Naive thymus-derived CD8-positive, alpha-beta T cell (primary cell): ENCODE results near the gene FILIP1L. TPM values are rescaled to one million over a fixed set of nuclear protein-coding genes. Genes with fewer than 3 reads are reported as not detected.
A peak's percentile ranks its signal among the peaks of the same experiment; 100 is the strongest.

Source experiments
- ATAC-seq, 2 donors: fragments of 150-1000 bp; cut with Tn5 transposase in 1 of 2; sonication (Bioruptor Pico), chemical (Tn5 transposase) in 1 of 2; 1 replicate in 1 of 2; 2 replicates in 1 of 2; pipeline ENCODE4 v1.10.0; 2021; ENCODE audit warnings: mild to moderate bottlenecking in 2 of 2, moderate library complexity in 2 of 2
- POLR2A ChIA-PET: fragments of 350-600 bp; sonication (Branson Sonifier 250); formaldehyde crosslinking; loops from one replicate; lab custom pipeline; 2021; ENCODE audit warnings: antibody characterized with exemption; lab: Charles Lee
- DNase-seq, 10 donors: peaks; one replicate each; pipeline versions ENCODE4 v3.0.0 to v3.0.0-alpha.2; 2020 to 2022
- H3K27ac Mint-ChIP-seq, 10 donors: one replicate each; pipeline ENCODE4 v1.8.0; 2020 to 2022; ENCODE audit warnings: mild to moderate bottlenecking in 10 of 10, mixed read lengths in 10 of 10, moderate library complexity in 4 of 10, inconsistent platforms in 1 of 10
- H3K27me3 Mint-ChIP-seq, 5 donors: one replicate each; pipeline ENCODE4 v1.8.0; 2021 to 2022; ENCODE audit warnings: mixed read lengths in 5 of 5
- H3K36me3 Mint-ChIP-seq, 3 donors: one replicate each; pipeline ENCODE4 v1.8.0; 2020 to 2022; ENCODE audit warnings: mixed read lengths in 3 of 3, mild to moderate bottlenecking in 2 of 3, inconsistent platforms in 1 of 3
- H3K4me1 Mint-ChIP-seq, 4 donors: one replicate each; pipeline ENCODE4 v1.8.0; 2021 to 2022; ENCODE audit warnings: mixed read lengths in 4 of 4
- H3K4me3 Mint-ChIP-seq, 10 donors: one replicate each; pipeline ENCODE4 v1.8.0; 2020 to 2022; ENCODE audit warnings: mild to moderate bottlenecking in 10 of 10, mixed read lengths in 10 of 10, moderate library complexity in 6 of 10, inconsistent platforms in 1 of 10
- H3K9me3 Mint-ChIP-seq, 9 donors: one replicate each; pipeline ENCODE4 v1.8.0; 2020 to 2022; ENCODE audit warnings: mixed read lengths in 9 of 9, mild to moderate bottlenecking in 3 of 9, inconsistent platforms in 1 of 9, moderate library complexity in 1 of 9
- polyA plus RNA-seq, 3 donors: library from polyadenylated mRNA; unstranded; fragments of 300-500 nt; fragmentation: Illumina TruSeq; gene quantifications; one replicate each; pipeline ENCODE4 v1.2.3, GENCODE V29; 2021
- total RNA-seq, 8 experiments: library from RNA in 2 of 8; stranded (reverse) in 2 of 8; gene quantifications; one replicate each; pipeline ENCODE4 v1.2.3 and lab custom pipeline; 2021 to 2026

The FILIP1L gene
- total and polyA plus RNA-seq, 5 experiments from 2014 or later = 0.14 to 0.41 (median 0.30) TPM; not detected in 1

DNA sequence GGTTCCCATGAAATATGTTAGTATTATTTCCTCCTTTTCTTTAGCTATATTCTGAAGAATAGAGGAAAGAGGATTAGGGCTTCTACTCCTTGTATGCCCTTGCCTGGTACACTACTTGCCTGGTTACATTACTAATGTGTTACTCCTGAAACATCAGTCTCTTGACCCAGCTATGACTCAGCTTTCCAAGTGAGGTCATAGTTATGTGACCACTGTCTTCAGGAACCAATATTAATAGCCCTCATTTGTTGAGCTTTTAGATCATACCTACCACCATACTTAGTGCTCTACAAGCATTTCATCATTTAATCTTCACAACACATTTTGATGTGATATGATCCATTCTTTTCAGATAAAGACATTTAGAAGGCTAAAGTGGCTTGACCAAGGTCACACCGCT is 236.3 kb downstream of the FILIP1L start:
- Mint-ChIP-seq H3K4me1 (peaks cover 0 to 29% (median 10%) of the 10 kb centered on the region in 4 donors), H3K4me3 (peak overlapping the region in 1 of 10 donors; percentile 4), H3K27ac (peak overlapping the region in 3 of 10 donors; percentile 2 to 38 (median 36)), H3K27me3 (no peaks in the 10 kb centered on the region), H3K36me3 (no peaks in the 10 kb centered on the region), H3K9me3 (no peaks in the 10 kb centered on the region)
- ATAC-seq (no peak), DNase-seq (no peak)
- POLR2A ChIA-PET = interaction anchor here (0.7 kb wide), 1 partner anchor 11 kb away, joined by 3 read pairs; no protein-coding TSS in a partner anchor

- no peaks in the 10 kb centered on the region for H3K27me3 Mint-ChIP-seq
- H3K27ac Mint-ChIP-seq = peak overlapping the region in 2 of 10 donors; percentile 55 to 69
- no peaks in the 10 kb centered on the region for H3K9me3 Mint-ChIP-seq
- H3K4me3 Mint-ChIP-seq = peak overlapping the region in 5 of 10 donors; percentile 56 to 82 (median 70)
- POLR2A ChIA-PET = interaction anchor here (0.7 kb wide), 1 partner anchor 12 kb away, joined by 3 read pairs; no protein-coding TSS in a partner anchor
- peaks cover 0 to 29% (median 9%) of the 10 kb centered on the region in 4 donors for H3K4me1 Mint-ChIP-seq
- ATAC-seq (no peak), DNase-seq (no peak)
- no peaks in the 10 kb centered on the region for H3K36me3 Mint-ChIP-seq
Observed at GRCh38 chr3:99877031-99877579, 237.2 kb downstream of the FILIP1L start.

GRCh38 chr3:99875929-99876841 is 238.1 kb downstream of the FILIP1L start:
- peak; percentile 58 to 78 (median 70) for DNase-seq
- POLR2A ChIA-PET = interaction anchor here (0.6 kb wide), 1 partner anchor 19 kb away, joined by 3 read pairs; no protein-coding TSS in a partner anchor
- H3K9me3 Mint-ChIP-seq = no peaks in the 10 kb centered on the region
- H3K27me3 Mint-ChIP-seq = no peaks in the 10 kb centered on the region
- H3K27ac Mint-ChIP-seq = peak overlapping the region in 9 of 10 donors; percentile 27 to 87 (median 73)
- ATAC-seq = peak; percentile 95 to 98
- H3K4me3 Mint-ChIP-seq = peak overlapping the region; percentile 76 to 88 (median 82)
- H3K36me3 Mint-ChIP-seq = no peaks in the 10 kb centered on the region
- H3K4me1 Mint-ChIP-seq = peaks cover 0 to 29% (median 9%) of the 10 kb centered on the region in 4 donors

GRCh38 chr3:99875581-99875928 is 238.7 kb downstream of the FILIP1L start:
- ATAC-seq = peak; percentile 28 to 34
- Mint-ChIP-seq H3K36me3 (no peaks in the 10 kb centered on the region), H3K4me3 (peak overlapping the region; percentile 76 to 88 (median 82))

GRCh38 chr3:99874237-99875002 is 239.9 kb downstream of the FILIP1L start:
- Mint-ChIP-seq H3K4me1 (peaks cover 0 to 29% (median 9%) of the 10 kb centered on the region in 4 donors), H3K27ac (no peak overlapping the region), H3K27me3 (peaks cover 0 to 2% (median 0%) of the 10 kb centered on the region in 5 donors), H3K4me3 (no peak overlapping the region), H3K36me3 (no peaks in the 10 kb centered on the region), H3K9me3 (no peaks in the 10 kb centered on the region)
- POLR2A ChIA-PET = no interaction called here
- ATAC-seq (no peak), DNase-seq (no peak)

More at GRCh38 chr3:99875581-99875928, 238.7 kb downstream of the FILIP1L start:
- H3K4me1 Mint-ChIP-seq = peaks cover 0 to 29% (median 9%) of the 10 kb centered on the region in 4 donors
- no peak for DNase-seq
- peaks cover 0 to 2% (median 0%) of the 10 kb centered on the region in 5 donors for H3K27me3 Mint-ChIP-seq
- H3K9me3 Mint-ChIP-seq = no peaks in the 10 kb centered on the region
- H3K27ac Mint-ChIP-seq = peak overlapping the region in 9 of 10 donors; percentile 14 to 85 (median 29)
- POLR2A ChIA-PET = no interaction called here

GRCh38 chr3:99873269-99874102 is 240.8 kb downstream of the FILIP1L start:
- Mint-ChIP-seq H3K36me3 (peaks cover 0 to 5% (median 3%) of the 10 kb centered on the region in 3 donors), H3K9me3 (no peaks in the 10 kb centered on the region), H3K27ac (no peak overlapping the region), H3K27me3 (peaks cover 0 to 2% (median 0%) of the 10 kb centered on the region in 5 donors), H3K4me3 (peak overlapping the region in 1 of 10 donors; percentile 20), H3K4me1 (peaks cover 0 to 29% (median 9%) of the 10 kb centered on the region in 4 donors)
- no peak for DNase-seq
- no peak for ATAC-seq
- POLR2A ChIA-PET = no interaction called here

- H3K4me1 Mint-ChIP-seq = peaks cover 0 to 33% (median 13%) of the 10 kb centered on the region in 4 donors
- no peak for ATAC-seq
- POLR2A ChIA-PET = no interaction called here
- H3K4me3 Mint-ChIP-seq = no peak overlapping the region
- peaks cover 0 to 2% (median 0%) of the 10 kb centered on the region in 5 donors for H3K27me3 Mint-ChIP-seq
- H3K36me3 Mint-ChIP-seq = peaks cover 0 to 5% (median 3%) of the 10 kb centered on the region in 3 donors
- no peak overlapping the region for H3K27ac Mint-ChIP-seq
- H3K9me3 Mint-ChIP-seq = no peaks in the 10 kb centered on the region
- no peak for DNase-seq
Observed at GRCh38 chr3:99872923-99873254, 241.4 kb downstream of the FILIP1L start.

DNA sequence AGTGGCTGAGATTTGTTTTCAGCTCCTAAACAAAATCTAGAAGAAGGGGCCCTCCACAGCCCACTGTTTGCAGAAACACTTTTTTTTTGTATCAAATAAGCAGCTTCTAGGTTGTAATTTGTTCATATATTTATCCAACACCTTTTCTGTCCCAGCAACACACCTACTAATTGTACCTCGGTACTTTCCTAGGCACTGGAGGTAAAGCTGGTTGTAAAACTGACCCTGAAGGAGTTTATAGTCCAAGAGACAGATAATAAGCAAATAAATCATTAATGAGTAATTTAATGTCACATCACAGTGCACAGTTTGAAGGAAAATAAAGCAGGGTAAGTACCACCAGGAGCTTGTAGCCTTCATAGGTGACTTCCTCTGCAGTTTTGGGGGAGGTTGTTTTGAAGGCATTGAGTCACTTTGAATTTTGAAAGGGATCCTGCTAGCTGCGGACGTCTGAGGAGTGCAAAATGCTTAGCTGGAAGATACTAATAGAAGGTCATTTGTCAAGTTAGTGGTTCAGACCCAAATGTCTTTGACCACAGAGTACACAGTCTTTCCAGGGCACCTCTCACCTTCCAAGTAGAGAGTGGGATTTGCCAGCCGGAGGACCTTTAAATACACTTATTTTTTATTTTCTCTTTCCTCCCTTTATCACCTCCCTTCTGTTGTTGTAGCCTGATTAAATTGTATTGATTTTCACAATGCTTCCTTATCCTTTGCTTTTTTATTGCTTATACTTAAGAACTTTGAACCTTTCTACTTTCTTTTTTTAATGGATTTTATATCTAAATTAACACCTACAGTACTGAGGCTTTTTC is 242.9 kb downstream of the FILIP1L start:
- ATAC-seq = no peak
- POLR2A ChIA-PET = no interaction called here
- H3K4me1 Mint-ChIP-seq = peaks cover 3 to 42% (median 25%) of the 10 kb centered on the region in 4 donors

DNA sequence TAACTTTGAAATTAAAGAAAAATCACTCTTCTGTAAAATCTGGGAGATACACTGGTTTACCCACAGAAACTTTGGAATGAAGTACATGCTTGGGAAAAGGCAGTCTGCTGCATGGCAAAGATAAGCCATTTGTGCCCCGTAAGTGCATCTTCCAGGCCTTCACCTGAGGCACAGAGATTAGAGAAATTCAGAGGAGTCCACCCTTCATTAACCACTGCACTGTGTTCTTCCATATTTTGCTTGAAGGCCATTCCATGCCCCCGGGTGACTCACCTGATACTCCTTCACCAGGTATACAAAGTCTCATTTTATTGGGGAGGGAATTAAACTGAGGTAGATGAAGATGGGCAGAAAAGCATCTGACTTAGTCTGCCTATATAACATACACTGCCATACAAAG is 243.6 kb downstream of the FILIP1L start:
- no peak for DNase-seq
- Mint-ChIP-seq H3K36me3 (peaks cover 0 to 6% (median 5%) of the 10 kb centered on the region in 3 donors), H3K9me3 (no peaks in the 10 kb centered on the region), H3K4me1 (peaks cover 10 to 47% (median 29%) of the 10 kb centered on the region in 4 donors), H3K27me3 (peaks cover 0 to 2% (median 0%) of the 10 kb centered on the region in 5 donors), H3K27ac (no peak overlapping the region), H3K4me3 (no peak overlapping the region)
- ATAC-seq = no peak
- POLR2A ChIA-PET = no interaction called here

More for the DNA sequence above, 242.9 kb downstream of the FILIP1L start:
- Mint-ChIP-seq H3K9me3 (no peaks in the 10 kb centered on the region), H3K27me3 (peaks cover 0 to 2% (median 0%) of the 10 kb centered on the region in 5 donors), H3K27ac (peak overlapping the region in 1 of 10 donors; percentile 19), H3K36me3 (peaks cover 0 to 5% (median 3%) of the 10 kb centered on the region in 3 donors), H3K4me3 (no peak overlapping the region)
- no peak for DNase-seq

GRCh38 chr3:99869621-99870020 is 244.7 kb downstream of the FILIP1L start:
- no peak for ATAC-seq
- Mint-ChIP-seq H3K27ac (no peak overlapping the region), H3K4me1 (peaks cover 13 to 37% (median 30%) of the 10 kb centered on the region in 4 donors), H3K9me3 (no peaks in the 10 kb centered on the region), H3K36me3 (peaks cover 0 to 6% (median 5%) of the 10 kb centered on the region in 3 donors), H3K4me3 (no peak overlapping the region), H3K27me3 (peaks cover 0 to 2% (median 0%) of the 10 kb centered on the region in 5 donors)
- POLR2A ChIA-PET = no interaction called here
- DNase-seq = no peak

DNA sequence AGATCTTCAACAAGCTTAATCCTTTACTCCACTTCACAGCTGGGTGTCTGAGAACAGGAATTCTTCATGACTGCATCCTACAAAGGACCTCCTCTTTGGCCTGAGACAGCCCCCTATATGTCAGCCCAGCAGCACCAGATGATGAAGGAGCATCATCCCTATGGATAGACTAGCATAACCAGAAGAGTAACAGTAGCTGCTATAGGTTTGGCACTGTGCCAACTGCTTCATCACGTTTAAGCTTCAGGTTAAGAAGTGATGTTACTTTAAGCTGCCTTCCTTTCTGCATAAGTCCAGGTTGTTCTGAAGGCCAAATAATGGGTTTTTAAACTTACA is 246.0 kb downstream of the FILIP1L start:
- peak in 1 of 2 donors; percentile 20 for ATAC-seq
- peaks cover 0 to 6% (median 5%) of the 10 kb centered on the region in 3 donors for H3K36me3 Mint-ChIP-seq
- H3K9me3 Mint-ChIP-seq = no peaks in the 10 kb centered on the region
- peaks cover 0 to 2% (median 0%) of the 10 kb centered on the region in 5 donors for H3K27me3 Mint-ChIP-seq
- H3K4me3 Mint-ChIP-seq = no peak overlapping the region
- DNase-seq = peak in 1 of 10 donors; percentile 7
- POLR2A ChIA-PET = no interaction called here
- peaks cover 13 to 34% (median 27%) of the 10 kb centered on the region in 4 donors for H3K4me1 Mint-ChIP-seq
- peak overlapping the region in 1 of 10 donors; percentile 25 for H3K27ac Mint-ChIP-seq
